Stimulated activated CD4-positive, alpha-beta T cell treated with anti-CD3 and anti-CD28 coated beads, Interleukin-2, amount 100 ng/mL, for 24 hours (primary cell): ENCODE data around the gene TMEM50A.
"Not testable (repeated sequence)": the region's sequence is repeated elsewhere in the genome, so short reads cannot be mapped to it uniquely, and the experiment has no call there.

Source experiments
- DNase-seq, 2 donors: peaks; one replicate each; pipeline ENCODE4 v3.0.0-alpha.2; 2020

TMEM50A gene

GRCh38 chr1:25337483-25338187, 499 bp upstream of the TMEM50A start:
- peak; percentile 20 to 36 for DNase-seq

GRCh38 chr1:25338986-25339385, 852 bp downstream of the TMEM50A start:
- DNase-seq, result no peak

GRCh38 chr1:25341746-25342145, 3.6 kb downstream of the TMEM50A start:
- no peak for DNase-seq

GRCh38 chr1:25342846-25343245, 4.7 kb downstream of the TMEM50A start:
- DNase-seq, result no peak

- no peak for DNase-seq
These were observed 5.7 kb downstream of the TMEM50A start for GRCh38 chr1:25343872-25344271.

GRCh38 chr1:25347556-25347955, 9.4 kb downstream of the TMEM50A start:
- no peak for DNase-seq

GRCh38 chr1:25349606-25350005, 11.5 kb downstream of the TMEM50A start:
- DNase-seq, result no peak

GRCh38 chr1:25355841-25356395, 17.8 kb downstream of the TMEM50A start:
- no peak for DNase-seq

- DNase-seq, result no peak
These were observed 18.3 kb downstream of the TMEM50A start for GRCh38 chr1:25356441-25356840.

GRCh38 chr1:25356848-25357247, 18.7 kb downstream of the TMEM50A start:
- no peak for DNase-seq

GRCh38 chr1:25360596-25361581, 22.8 kb downstream of the TMEM50A start:
- DNase-seq, result no peak

- DNase-seq, result no peak
These were observed 23.8 kb downstream of the TMEM50A start for GRCh38 chr1:25361901-25362300.

GRCh38 chr1:25362634-25363559, 24.8 kb downstream of the TMEM50A start:
- not testable (repeated sequence) for DNase-seq

GRCh38 chr1:25369241-25369640, 31.1 kb downstream of the TMEM50A start:
- no peak for DNase-seq

GRCh38 chr1:25369691-25370271, 31.6 kb downstream of the TMEM50A start:
- not testable (repeated sequence) for DNase-seq

GRCh38 chr1:25371757-25372156, 33.6 kb downstream of the TMEM50A start:
- not testable (repeated sequence) for DNase-seq

GRCh38 chr1:25378367-25378766, 40.2 kb downstream of the TMEM50A start:
- DNase-seq, result not testable (repeated sequence)

GRCh38 chr1:25382543-25382942, 44.4 kb downstream of the TMEM50A start:
- not testable (repeated sequence) for DNase-seq

- not testable (repeated sequence) for DNase-seq
These were observed 45.0 kb downstream of the TMEM50A start for GRCh38 chr1:25383090-25383489.

GRCh38 chr1:25383875-25384274, 45.7 kb downstream of the TMEM50A start:
- not testable (repeated sequence) for DNase-seq

GRCh38 chr1:25387096-25387495, 49.0 kb downstream of the TMEM50A start:
- DNase-seq, result not testable (repeated sequence)

GRCh38 chr1:25388691-25389090, 50.6 kb downstream of the TMEM50A start:
- not testable (repeated sequence) for DNase-seq
